ENCODE measurements around the gene RPA1.

DNA sequence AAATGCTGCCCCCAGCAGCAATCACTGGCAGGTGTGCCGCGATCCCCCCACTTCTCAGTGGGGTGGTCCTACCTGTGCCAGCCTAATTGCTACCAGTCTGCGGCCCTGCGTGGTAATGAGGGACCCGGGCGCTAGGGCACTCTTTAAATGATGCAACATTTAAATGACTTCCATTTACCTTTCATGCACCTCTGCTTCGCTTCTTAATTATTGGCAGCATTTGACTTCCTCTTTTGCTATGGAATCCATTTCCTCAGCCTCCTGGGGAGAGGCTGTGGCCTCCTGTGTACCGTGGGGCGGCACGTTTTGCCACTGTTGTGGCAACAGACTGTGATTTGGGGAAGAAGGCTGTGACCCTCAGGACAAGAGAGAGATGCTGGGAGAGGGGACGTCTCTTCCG lies 86.1 kb downstream of the RPA1 start:
- TF ChIP-seq CTCF (IDR thresholded peaks at IDR 0.05) (no peak), EP300 (IDR thresholded peaks at IDR 0.05) (no peak)
